Aortic smooth muscle cell (primary cell): Measurements from ENCODE around the gene PCDHB4. TPM values are rescaled to one million over a fixed set of nuclear protein-coding genes. Genes with fewer than 3 reads are reported as not detected.

Source experiments
- total RNA-seq: library from RNA; depleted of rRNA; stranded (reverse); fragments of >200 nt; gene quantifications from 2 replicates; pipeline ENCODE4 v1.2.3, GENCODE V29; 2014

PCDHB4 gene
- total RNA-seq: 0.68 and 0.79 TPM in 2 replicates

GRCh38 chr5:141121563-141121962 is at the start of gene PCDHB4:
TSS of gene PCDHB4 (plus strand) at chr5:141121818. CDS start at chr5:141121999, 181 bp downstream.

GRCh38 chr5:141094481-141095262 is 26.9 kb upstream of the PCDHB4 start, which contains the start of gene PCDHB2:
TSS of gene PCDHB2 (plus strand) at chr5:141094615. CDS start at chr5:141094791, 176 bp downstream.

GRCh38 chr5:141100243-141100805 is 21.3 kb upstream of the PCDHB4 start, which contains the start of gene PCDHB3:
TSS of gene PCDHB3 (plus strand) at chr5:141100473. CDS start at chr5:141100650, 177 bp downstream.

GRCh38 chr5:141135030-141135717 is 13.6 kb downstream of the PCDHB4 start, which contains the start of gene PCDHB5:
TSS of gene PCDHB5 (plus strand) at chr5:141135206. CDS start at chr5:141135435, 229 bp downstream.

GRCh38 chr5:141149812-141150211 is 28.2 kb downstream of the PCDHB4 start, which contains the start of gene PCDHB6:
TSS of gene PCDHB6 (plus strand) at chr5:141150057. CDS start at chr5:141150258, 201 bp downstream.

GRCh38 chr5:141172381-141173204 is 51.0 kb downstream of the PCDHB4 start, which contains the start of gene PCDHB7:
TSS of gene PCDHB7 (plus strand) at chr5:141172644. CDS start at chr5:141172836, 192 bp downstream.

Other genes starting within 250 kb of the PCDHB4 start
- under 0.01 and 0.06 TPM in 2 replicates for gene PCDHA12, start 246.5 kb upstream of the PCDHB4 start, total RNA-seq
- under 0.01 and 0.19 TPM in 2 replicates for gene PCDHA13, start 239.7 kb upstream of the PCDHB4 start, total RNA-seq
- 0.06 and 0.13 TPM in 2 replicates for gene PCDHAC1, start 195.5 kb upstream of the PCDHB4 start, total RNA-seq
- 0.31 and 0.53 TPM in 2 replicates for gene PCDHAC2, start 155.3 kb upstream of the PCDHB4 start, total RNA-seq
- not detected in 2 replicates for gene PCDHB1, start 70.4 kb upstream of the PCDHB4 start, total RNA-seq
- 1.7 and 3.8 TPM in 2 replicates for gene PCDHB2, start 27.2 kb upstream of the PCDHB4 start, total RNA-seq
- 0.81 and 1.3 TPM in 2 replicates for gene PCDHB3, start 21.3 kb upstream of the PCDHB4 start, total RNA-seq
- 1.4 and 1.8 TPM in 2 replicates for gene PCDHB5, start 13.4 kb downstream of the PCDHB4 start, total RNA-seq
- 0.13 and 0.37 TPM in 2 replicates for gene PCDHB6, start 28.2 kb downstream of the PCDHB4 start, total RNA-seq
- 0.79 and 1.1 TPM in 2 replicates for gene PCDHB7, start 50.8 kb downstream of the PCDHB4 start, total RNA-seq
- 0.62 and 1.1 TPM in 2 replicates for gene PCDHB8, start 56.0 kb downstream of the PCDHB4 start, total RNA-seq
- gene PCDHB16, start 60.6 kb downstream of the PCDHB4 start, total RNA-seq: 1.8 and 1.9 TPM in 2 replicates
- gene PCDHB9, start 65.3 kb downstream of the PCDHB4 start, total RNA-seq: 0.40 and 0.44 TPM in 2 replicates
- gene PCDHB10, start 70.5 kb downstream of the PCDHB4 start, total RNA-seq: 0.66 and 1.1 TPM in 2 replicates
- gene PCDHB11, start 77.8 kb downstream of the PCDHB4 start, total RNA-seq: 0.44 and 0.53 TPM in 2 replicates
- gene PCDHB12, start 86.9 kb downstream of the PCDHB4 start, total RNA-seq: 0.25 and 0.40 TPM in 2 replicates
- 0.81 and 1.1 TPM in 2 replicates for gene PCDHB13, start 92.1 kb downstream of the PCDHB4 start, total RNA-seq
- 0.92 and 1.1 TPM in 2 replicates for gene PCDHB14, start 101.5 kb downstream of the PCDHB4 start, total RNA-seq
- 0.53 and 0.56 TPM in 2 replicates for gene PCDHB15, start 123.6 kb downstream of the PCDHB4 start, total RNA-seq
- 0.13 and 0.31 TPM in 2 replicates for gene SLC25A2, start 182.2 kb downstream of the PCDHB4 start, total RNA-seq
- 81.0 and 83.9 TPM in 2 replicates for gene TAF7, start 199.0 kb downstream of the PCDHB4 start, total RNA-seq
- gene PCDHGA1, start 208.7 kb downstream of the PCDHB4 start, total RNA-seq: 1.1 TPM in 2 replicates
- gene PCDHGA2, start 216.9 kb downstream of the PCDHB4 start, total RNA-seq: 1.7 and 2.5 TPM in 2 replicates
- gene PCDHGA3, start 222.0 kb downstream of the PCDHB4 start, total RNA-seq: 2.0 and 2.9 TPM in 2 replicates
- gene PCDHGB1, start 228.3 kb downstream of the PCDHB4 start, total RNA-seq: 1.8 and 4.3 TPM in 2 replicates
- 4.0 and 7.5 TPM in 2 replicates for gene PCDHGA4, start 233.2 kb downstream of the PCDHB4 start, total RNA-seq
- gene PCDHGB2, start 238.2 kb downstream of the PCDHB4 start, total RNA-seq: 3.4 and 5.9 TPM in 2 replicates
- gene PCDHGA5, start 242.3 kb downstream of the PCDHB4 start, total RNA-seq: 1.5 and 2.7 TPM in 2 replicates
- 5.7 and 8.4 TPM in 2 replicates for gene PCDHGB3, start 248.4 kb downstream of the PCDHB4 start, total RNA-seq